ENCODE data around the gene YIF1B. TPM values are rescaled to one million over a fixed set of nuclear protein-coding genes. Genes with fewer than 3 reads are reported as not detected.

Gene YIF1B
- total and polyA plus RNA-seq, 9 of the 15 experiments (the other 6 are each of a cell fraction or from before 2014, with no cell fraction given) = 8.5 to 586 (median 323) TPM

DNA sequence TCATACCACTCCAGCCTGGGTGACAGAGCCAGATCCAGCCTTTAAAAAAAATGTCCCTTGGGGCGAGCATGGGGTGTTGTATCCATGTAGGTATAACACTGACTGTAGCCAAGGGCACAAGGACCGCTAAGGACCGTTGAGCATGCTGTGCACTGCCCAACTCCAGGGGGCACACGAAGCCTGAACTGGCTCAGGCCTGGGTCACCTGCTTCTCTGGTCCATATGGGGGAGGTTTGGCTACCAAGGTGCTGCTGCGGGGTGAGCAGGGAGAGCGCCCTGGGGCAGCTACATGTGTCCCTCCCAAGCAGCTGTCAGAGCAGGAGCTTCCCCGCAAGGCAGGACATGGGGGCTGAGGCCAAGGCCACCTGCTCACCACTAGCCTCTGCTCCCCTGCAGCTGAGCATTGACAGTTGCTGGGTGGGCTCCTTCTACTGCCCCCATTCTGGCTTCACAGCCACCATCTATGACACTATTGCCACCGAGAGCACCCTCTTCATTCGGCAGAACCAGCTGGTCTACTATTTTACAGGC, 36.2 kb upstream of the YIF1B start:
- WGBS (ENCODE audit: insufficient coverage, low coverage, missing lambda C conversion rate) = 38% methylated on average over 9 of the region's 9 CpGs
- no TSS peak for BruUV-seq (replicated peaks)
- Histone ChIP-seq H3K4me3 (no peak overlapping the region), H3K27ac (ENCODE audit: extremely low read depth, low read depth, low read length) (no peak overlapping the region), H3K27me3 (ENCODE audit: control insufficient read depth in 2 of 2, insufficient read depth in 2 of 2, low read length in 2 of 2) (peaks cover 0 to 8% of the 10 kb centered on the region in 2 experiments; a peak in 2 of 5 replicates), H3K9ac (ENCODE audit: insufficient read depth in 1 of 2, low read depth in 2 of 2, low read length in 2 of 2) (peak overlapping the region in 1 of 2 experiments; percentile 76; a peak in 2 of 4 replicates), H3K79me2 (ENCODE audit: control insufficient read depth, insufficient read depth, low read length) (no peaks in the 10 kb centered on the region), H3K9me3 (replicated peaks; ENCODE audit: control insufficient read depth, insufficient read depth, low read depth, low read length) (no peaks in the 10 kb centered on the region), H3K9me1 (ENCODE audit: control insufficient read depth, insufficient read depth, low read length) (no peaks in the 10 kb centered on the region), H3K4me1 (replicated peaks in 1 of 2; ENCODE audit: control insufficient read depth in 2 of 2, insufficient read depth in 2 of 2, low read length in 2 of 2) (peaks cover 0 to 4% of the 10 kb centered on the region in 2 experiments; a peak in 2 of 5 replicates), H3K36me3 (ENCODE audit: control insufficient read depth, insufficient read depth, low read length) (no peaks in the 10 kb centered on the region), H4K20me1 (replicated peaks; ENCODE audit: control insufficient read depth, insufficient read depth, low read length) (no peaks in the 10 kb centered on the region), H2AFZ (ENCODE audit: low read depth, low read length) (no peak overlapping the region), H3K4me2 (ENCODE audit: insufficient read depth, low read length) (no peak overlapping the region)
- FAIRE-seq (no peak), DNase-seq (ENCODE audit: extremely low read depth in 1 of 4, low spot score in 3 of 4) (no peak), ATAC-seq (peak; percentile 61)
- ChIA-PET POLR2A (interaction anchor here (0.7 to 2.0 kb wide), 3 partner anchors 8 to 35 kb away, joined by 3 to 8 read pairs (median 4); partner anchors contain the start of gene GGN), CTCF (ENCODE audit: low intra/inter-chr PET ratio) (no interaction called here)
- TF ChIP-seq RAD21 (CRISPR knock-in tag; conservative IDR thresholded peaks at IDR 0.05 in 1 of 2, IDR thresholded peaks at IDR 0.05 in 1 of 2) (0 out of 4 replicates have a peak, but pooled peaks of 1 of the 2 experiments have one; percentile 3), POLR2G (IDR thresholded peaks at IDR 0.05; ENCODE audit: low read depth, low read length) (0 out of 2 replicates have a peak, but pooled peaks have one; percentile 33)
- TF ChIP-seq, protein P1, sequence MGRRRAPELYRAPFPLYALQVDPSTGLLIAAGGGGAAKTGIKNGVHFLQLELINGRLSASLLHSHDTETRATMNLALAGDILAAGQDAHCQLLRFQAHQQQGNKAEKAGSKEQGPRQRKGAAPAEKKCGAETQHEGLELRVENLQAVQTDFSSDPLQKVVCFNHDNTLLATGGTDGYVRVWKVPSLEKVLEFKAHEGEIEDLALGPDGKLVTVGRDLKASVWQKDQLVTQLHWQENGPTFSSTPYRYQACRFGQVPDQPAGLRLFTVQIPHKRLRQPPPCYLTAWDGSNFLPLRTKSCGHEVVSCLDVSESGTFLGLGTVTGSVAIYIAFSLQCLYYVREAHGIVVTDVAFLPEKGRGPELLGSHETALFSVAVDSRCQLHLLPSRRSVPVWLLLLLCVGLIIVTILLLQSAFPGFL (CRISPR knock-in tag; IDR thresholded peaks at IDR 0.05) = no peak
- intact Hi-C loops (cut with micrococcal nuclease) (no loop called here), in situ Hi-C loops (cut with MboI) (no loop called here)

All from K562 (cell line).